ENCODE measurements around the gene IDH3B. TPM values are rescaled to one million over a fixed set of nuclear protein-coding genes. Genes with fewer than 3 reads are reported as not detected.

IDH3B gene
- total and polyA plus RNA-seq, 2 of the 13 experiments (the other 11 are each of a cell fraction or from before 2014, with no cell fraction given) = 215 to 254 TPM

- peak; percentile 64 for TF ChIP-seq ARID5B (CRISPR knock-in tag; IDR thresholded peaks at IDR 0.05)
- no peak for TF ChIP-seq TRAFD1 (CRISPR knock-in tag; IDR thresholded peaks at IDR 0.05; ENCODE audit: borderline replicate concordance)
- peak; percentile 47; the same call in 1 of the 2 replicates for TF ChIP-seq TCF7 (IDR thresholded peaks at IDR 0.05; ENCODE audit: low read depth)
- 0 out of 2 replicates have a peak, but pooled peaks have one; percentile 28 for TF ChIP-seq FOXA3 (CRISPR knock-in tag; IDR thresholded peaks at IDR 0.05)
- no peak for TF ChIP-seq ZNF207 (IDR thresholded peaks at IDR 0.05; ENCODE audit: borderline replicate concordance)
- TF ChIP-seq TEAD3 (CRISPR knock-in tag; optimal IDR thresholded peaks at IDR 0.05; ENCODE audit: borderline replicate concordance) = peak; percentile 79
- peak; percentile 76 for TF ChIP-seq TFE3 (CRISPR knock-in tag; IDR thresholded peaks at IDR 0.05)
- peak; percentile 81 for TF ChIP-seq BHLHE40 (IDR thresholded peaks at IDR 0.05; ENCODE audit: low read length)
- TF ChIP-seq ARID3A (IDR thresholded peaks at IDR 0.05; ENCODE audit: low read depth, low read length) = 0 out of 2 replicates have a peak, but pooled peaks have one; percentile 26
- 0 out of 2 replicates have a peak, but pooled peaks have one; percentile 31 for TF ChIP-seq ELF3 (CRISPR knock-in tag; IDR thresholded peaks at IDR 0.05)
Observed at GRCh38 chr20:2626853-2627541, 37.0 kb downstream of the IDH3B start (continued).

Measured in HepG2 (cell line).